Astrocyte of the spinal cord (primary cell): ENCODE results near the gene ZNF423.

Source experiments
- DNase-seq: peaks from one replicate; pipeline ENCODE4 v3.0.0; 2011; ENCODE audit warnings: low read depth, low spot score
- H3K4me3 ChIP-seq: 2 replicates; pipeline ENCODE4 v1.5.1; 2011; ENCODE audit warnings: low read depth, mild to moderate bottlenecking, low read length, moderate library complexity
- CTCF ChIP-seq: IDR thresholded peaks from 2 replicates; pipeline ENCODE4 v1.5.1; 2012; ENCODE audit warnings: low read depth, mild to moderate bottlenecking, low read length, inconsistent platforms
- in situ Hi-C: cut with HindIII; loops from 2 replicates; pipeline ENCODE4 v1.10.0; 2017; ENCODE audit warnings: low sequenced_read_pairs

ZNF423 gene

GRCh38 chr16:49776085-49776595, 79.8 kb downstream of the ZNF423 start:
- no peak for TF ChIP-seq CTCF
- in situ Hi-C loops: no loop called here
- peak; percentile 52 for DNase-seq
- H3K4me3 ChIP-seq: no peak overlapping the region

GRCh38 chr16:49775581-49775980, 80.3 kb downstream of the ZNF423 start:
- in situ Hi-C loops: no loop called here
- no peak for TF ChIP-seq CTCF
- H3K4me3 ChIP-seq: no peak overlapping the region
- no peak for DNase-seq

- in situ Hi-C loops: no loop called here
- no peak overlapping the region for H3K4me3 ChIP-seq
- DNase-seq: no peak
- TF ChIP-seq CTCF: no peak
Observed at GRCh38 chr16:49775018-49775417, 80.9 kb downstream of the ZNF423 start.

GRCh38 chr16:49773534-49774475, 82.1 kb downstream of the ZNF423 start:
- no peak overlapping the region for H3K4me3 ChIP-seq
- in situ Hi-C loops: no loop called here
- no peak for DNase-seq
- peak; percentile 0 for TF ChIP-seq CTCF

GRCh38 chr16:49767998-49768397, 87.9 kb downstream of the ZNF423 start:
- no peak for TF ChIP-seq CTCF
- in situ Hi-C loops: no loop called here

GRCh38 chr16:49767414-49767813, 88.5 kb downstream of the ZNF423 start:
- TF ChIP-seq CTCF: no peak
- in situ Hi-C loops: no loop called here
- H3K4me3 ChIP-seq: no peak overlapping the region
- DNase-seq: no peak

More at GRCh38 chr16:49767998-49768397, 87.9 kb downstream of the ZNF423 start:
- no peak overlapping the region for H3K4me3 ChIP-seq
- no peak for DNase-seq
